Liver (tissue), 3 donors: ENCODE measurements around the gene KNDC1.

Experiments used
- FOXA1 ChIP-seq: IDR thresholded peaks from 2 replicates; pipeline ENCODE4 v1.6.1; 2016; ENCODE audit warnings: antibody characterized with exemption
- FOXA2 ChIP-seq: IDR thresholded peaks from 2 replicates; pipeline ENCODE4 v1.6.1; 2016; ENCODE audit warnings: antibody characterized with exemption
- RAD21 ChIP-seq, 2 donors: IDR thresholded peaks; 2 replicates each; pipeline ENCODE4 v1.6.1; 2016; ENCODE audit warnings: antibody characterized with exemption in 2 of 2, mild to moderate bottlenecking in 2 of 2
- RXRA ChIP-seq, 2 donors: IDR thresholded peaks; 2 replicates each; pipeline ENCODE4 v1.6.1; 2017 to 2018; ENCODE audit warnings: antibody characterized with exemption in 2 of 2, mild to moderate bottlenecking in 1 of 2
- SP1 ChIP-seq: IDR thresholded peaks from 2 replicates; pipeline ENCODE4 v1.6.1; 2018; ENCODE audit warnings: antibody characterized with exemption, mild to moderate bottlenecking
- TAF1 ChIP-seq: conservative IDR thresholded peaks from 2 replicates; pipeline ENCODE4 v1.6.1; 2016; ENCODE audit warnings: antibody characterized with exemption, mild to moderate bottlenecking
- YY1 ChIP-seq: IDR thresholded peaks from 2 replicates; pipeline ENCODE4 v1.6.1; 2016; ENCODE audit warnings: antibody characterized with exemption, mild to moderate bottlenecking
- TF ChIP-seq, protein P1 (sequence below): fragments of 150-350 bp; IDR thresholded peaks from 2 replicates; pipeline ENCODE4 v1.5.1; 2017; ENCODE audit warnings: improper control_type of control experiment, low read depth, low read length; ENCODE audit not compliant: missing input control
- TF ChIP-seq, protein P2 (sequence below): IDR thresholded peaks from 2 replicates; pipeline ENCODE4 v1.6.1; 2016; ENCODE audit warnings: antibody characterized with exemption, mild to moderate bottlenecking
- TF ChIP-seq, protein P3 (sequence below): IDR thresholded peaks from 2 replicates; pipeline ENCODE4 v1.6.1; 2016; ENCODE audit warnings: antibody characterized with exemption
- TF ChIP-seq, protein P4 (sequence below): IDR thresholded peaks from 2 replicates; pipeline ENCODE4 v1.6.1; 2016; ENCODE audit warnings: antibody characterized with exemption
- donor health status: healthy.
- donor health status: healthy.

DNA sequence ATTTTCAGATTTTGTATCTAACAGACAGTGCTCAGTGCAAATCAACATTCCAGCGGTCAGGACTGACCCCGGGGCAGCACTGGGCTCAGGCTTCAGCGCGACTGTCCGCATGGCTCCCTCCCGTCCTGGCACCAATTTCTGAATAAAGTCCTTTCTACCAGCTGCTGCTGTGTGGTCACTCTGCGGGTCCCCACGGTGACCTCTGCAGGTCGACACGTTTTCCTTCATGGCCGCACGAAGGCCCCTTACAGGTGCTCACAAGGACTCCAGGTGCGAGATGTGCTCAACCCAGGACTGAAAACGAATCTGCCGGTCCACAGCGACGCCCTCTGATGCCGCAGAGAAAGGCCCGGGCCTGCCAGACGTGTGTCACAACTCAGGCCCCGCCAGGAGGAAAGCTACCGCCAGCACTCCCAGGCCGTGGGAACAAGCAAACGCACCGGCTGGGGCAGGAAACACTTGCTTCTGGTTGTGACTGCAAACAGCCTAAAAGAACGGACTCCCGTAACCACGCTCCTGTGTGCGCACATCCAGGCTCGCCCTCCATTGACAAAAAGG, 66.3 kb downstream of the KNDC1 start:
- TF ChIP-seq TAF1: no peak
- TF ChIP-seq, protein P1, sequence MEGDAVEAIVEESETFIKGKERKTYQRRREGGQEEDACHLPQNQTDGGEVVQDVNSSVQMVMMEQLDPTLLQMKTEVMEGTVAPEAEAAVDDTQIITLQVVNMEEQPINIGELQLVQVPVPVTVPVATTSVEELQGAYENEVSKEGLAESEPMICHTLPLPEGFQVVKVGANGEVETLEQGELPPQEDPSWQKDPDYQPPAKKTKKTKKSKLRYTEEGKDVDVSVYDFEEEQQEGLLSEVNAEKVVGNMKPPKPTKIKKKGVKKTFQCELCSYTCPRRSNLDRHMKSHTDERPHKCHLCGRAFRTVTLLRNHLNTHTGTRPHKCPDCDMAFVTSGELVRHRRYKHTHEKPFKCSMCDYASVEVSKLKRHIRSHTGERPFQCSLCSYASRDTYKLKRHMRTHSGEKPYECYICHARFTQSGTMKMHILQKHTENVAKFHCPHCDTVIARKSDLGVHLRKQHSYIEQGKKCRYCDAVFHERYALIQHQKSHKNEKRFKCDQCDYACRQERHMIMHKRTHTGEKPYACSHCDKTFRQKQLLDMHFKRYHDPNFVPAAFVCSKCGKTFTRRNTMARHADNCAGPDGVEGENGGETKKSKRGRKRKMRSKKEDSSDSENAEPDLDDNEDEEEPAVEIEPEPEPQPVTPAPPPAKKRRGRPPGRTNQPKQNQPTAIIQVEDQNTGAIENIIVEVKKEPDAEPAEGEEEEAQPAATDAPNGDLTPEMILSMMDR: no peak
- TF ChIP-seq FOXA1: no peak
- TF ChIP-seq, protein P2, sequence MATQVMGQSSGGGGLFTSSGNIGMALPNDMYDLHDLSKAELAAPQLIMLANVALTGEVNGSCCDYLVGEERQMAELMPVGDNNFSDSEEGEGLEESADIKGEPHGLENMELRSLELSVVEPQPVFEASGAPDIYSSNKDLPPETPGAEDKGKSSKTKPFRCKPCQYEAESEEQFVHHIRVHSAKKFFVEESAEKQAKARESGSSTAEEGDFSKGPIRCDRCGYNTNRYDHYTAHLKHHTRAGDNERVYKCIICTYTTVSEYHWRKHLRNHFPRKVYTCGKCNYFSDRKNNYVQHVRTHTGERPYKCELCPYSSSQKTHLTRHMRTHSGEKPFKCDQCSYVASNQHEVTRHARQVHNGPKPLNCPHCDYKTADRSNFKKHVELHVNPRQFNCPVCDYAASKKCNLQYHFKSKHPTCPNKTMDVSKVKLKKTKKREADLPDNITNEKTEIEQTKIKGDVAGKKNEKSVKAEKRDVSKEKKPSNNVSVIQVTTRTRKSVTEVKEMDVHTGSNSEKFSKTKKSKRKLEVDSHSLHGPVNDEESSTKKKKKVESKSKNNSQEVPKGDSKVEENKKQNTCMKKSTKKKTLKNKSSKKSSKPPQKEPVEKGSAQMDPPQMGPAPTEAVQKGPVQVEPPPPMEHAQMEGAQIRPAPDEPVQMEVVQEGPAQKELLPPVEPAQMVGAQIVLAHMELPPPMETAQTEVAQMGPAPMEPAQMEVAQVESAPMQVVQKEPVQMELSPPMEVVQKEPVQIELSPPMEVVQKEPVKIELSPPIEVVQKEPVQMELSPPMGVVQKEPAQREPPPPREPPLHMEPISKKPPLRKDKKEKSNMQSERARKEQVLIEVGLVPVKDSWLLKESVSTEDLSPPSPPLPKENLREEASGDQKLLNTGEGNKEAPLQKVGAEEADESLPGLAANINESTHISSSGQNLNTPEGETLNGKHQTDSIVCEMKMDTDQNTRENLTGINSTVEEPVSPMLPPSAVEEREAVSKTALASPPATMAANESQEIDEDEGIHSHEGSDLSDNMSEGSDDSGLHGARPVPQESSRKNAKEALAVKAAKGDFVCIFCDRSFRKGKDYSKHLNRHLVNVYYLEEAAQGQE: no peak
- TF ChIP-seq YY1: no peak
- no peak for TF ChIP-seq RAD21 (IDR thresholded peaks at IDR 0.05)
- TF ChIP-seq, protein P3, sequence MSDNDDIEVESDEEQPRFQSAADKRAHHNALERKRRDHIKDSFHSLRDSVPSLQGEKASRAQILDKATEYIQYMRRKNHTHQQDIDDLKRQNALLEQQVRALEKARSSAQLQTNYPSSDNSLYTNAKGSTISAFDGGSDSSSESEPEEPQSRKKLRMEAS: no peak
- TF ChIP-seq, protein P4, sequence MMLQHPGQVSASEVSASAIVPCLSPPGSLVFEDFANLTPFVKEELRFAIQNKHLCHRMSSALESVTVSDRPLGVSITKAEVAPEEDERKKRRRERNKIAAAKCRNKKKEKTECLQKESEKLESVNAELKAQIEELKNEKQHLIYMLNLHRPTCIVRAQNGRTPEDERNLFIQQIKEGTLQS: no peak
- no peak for TF ChIP-seq RXRA (IDR thresholded peaks at IDR 0.05)
- TF ChIP-seq FOXA2: no peak
- no peak for TF ChIP-seq SP1
